Peyer's patch (tissue), 4 donors: ENCODE data around the gene LPAR1.
"Not testable (repeated sequence)": the region's sequence is repeated elsewhere in the genome, so short reads cannot be mapped to it uniquely, and the experiment has no call there.

ENCODE experiments used
- POLR2A ChIP-seq, 2 donors: fragments of 450-650 bp; IDR thresholded peaks; one replicate each; pipeline ENCODE4 v1.5.1; 2017; ENCODE audit warnings: antibody characterized with exemption in 2 of 2, mild to moderate bottlenecking in 2 of 2, moderate library complexity in 2 of 2
- TF ChIP-seq, protein P1 (sequence below), 6 experiments: fragments of 450-650 bp in 4 of 6; fragments of 200-600 bp in 2 of 6; sonication (generic) in 1 of 6; IDR thresholded peaks; one replicate each; pipeline ENCODE4 v1.5.1; 2017 to 2019; ENCODE audit warnings: antibody characterized with exemption in 6 of 6, mild to moderate bottlenecking in 3 of 6, moderate library complexity in 1 of 6

DNA sequence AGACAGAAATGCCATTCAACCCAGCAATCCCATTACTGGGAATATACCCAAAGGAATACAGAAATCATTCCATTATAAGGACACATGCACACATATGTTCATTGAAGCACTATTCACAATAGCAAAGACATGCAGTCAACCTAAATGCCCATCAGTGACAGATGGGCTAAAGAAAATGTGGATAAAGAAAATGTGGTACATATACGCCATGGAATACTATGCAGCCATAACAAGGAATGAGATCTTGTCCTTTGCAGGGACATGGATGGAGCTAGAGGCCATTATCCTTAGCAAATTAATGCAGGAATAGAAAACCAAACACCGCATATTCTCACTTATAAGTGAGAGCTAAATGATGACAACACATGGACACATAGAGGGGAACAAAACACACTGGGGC is 9.0 kb upstream of the LPAR1 start:
- TF ChIP-seq, protein P1, sequence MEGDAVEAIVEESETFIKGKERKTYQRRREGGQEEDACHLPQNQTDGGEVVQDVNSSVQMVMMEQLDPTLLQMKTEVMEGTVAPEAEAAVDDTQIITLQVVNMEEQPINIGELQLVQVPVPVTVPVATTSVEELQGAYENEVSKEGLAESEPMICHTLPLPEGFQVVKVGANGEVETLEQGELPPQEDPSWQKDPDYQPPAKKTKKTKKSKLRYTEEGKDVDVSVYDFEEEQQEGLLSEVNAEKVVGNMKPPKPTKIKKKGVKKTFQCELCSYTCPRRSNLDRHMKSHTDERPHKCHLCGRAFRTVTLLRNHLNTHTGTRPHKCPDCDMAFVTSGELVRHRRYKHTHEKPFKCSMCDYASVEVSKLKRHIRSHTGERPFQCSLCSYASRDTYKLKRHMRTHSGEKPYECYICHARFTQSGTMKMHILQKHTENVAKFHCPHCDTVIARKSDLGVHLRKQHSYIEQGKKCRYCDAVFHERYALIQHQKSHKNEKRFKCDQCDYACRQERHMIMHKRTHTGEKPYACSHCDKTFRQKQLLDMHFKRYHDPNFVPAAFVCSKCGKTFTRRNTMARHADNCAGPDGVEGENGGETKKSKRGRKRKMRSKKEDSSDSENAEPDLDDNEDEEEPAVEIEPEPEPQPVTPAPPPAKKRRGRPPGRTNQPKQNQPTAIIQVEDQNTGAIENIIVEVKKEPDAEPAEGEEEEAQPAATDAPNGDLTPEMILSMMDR (IDR thresholded peaks at IDR 0.05), result not testable (repeated sequence)
- not testable (repeated sequence) for TF ChIP-seq POLR2A (IDR thresholded peaks at IDR 0.05)
